ENCODE measurements around the gene PARD6G.

GRCh38 chr18:80241919-80242777, 5.2 kb downstream of the PARD6G start:
- TF ChIP-seq CTCF (IDR thresholded peaks at IDR 0.05; ENCODE audit: control extremely low read depth in 1 of 3, insufficient read depth in 1 of 3, low read depth in 1 of 3, low read length in 3 of 3), result no peak
- TF ChIP-seq MAFK (IDR thresholded peaks at IDR 0.05; ENCODE audit: low read depth, low read length), result no peak
- TF ChIP-seq POLR2AphosphoS5 (IDR thresholded peaks at IDR 0.05; ENCODE audit: low read depth, low read length), result no peak
- no peak for TF ChIP-seq ATF3 (IDR thresholded peaks at IDR 0.05; ENCODE audit: insufficient read depth, low read depth, low read length)
- TF ChIP-seq RAD21 (IDR thresholded peaks at IDR 0.05 in 1 of 2, conservative IDR thresholded peaks at IDR 0.05 in 1 of 2; ENCODE audit: low read depth in 2 of 2, low read length in 2 of 2), result no peak
- TF ChIP-seq POLR2A (IDR thresholded peaks at IDR 0.05; ENCODE audit: control extremely low read depth in 1 of 2, low read depth in 2 of 2, low read length in 2 of 2), result no peak
- TF ChIP-seq BACH1 (IDR thresholded peaks at IDR 0.05; ENCODE audit: low read length), result no peak
- no peak for TF ChIP-seq TAF1 (IDR thresholded peaks at IDR 0.05; ENCODE audit: low read depth, low read length)
- TF ChIP-seq ZNF274 (IDR thresholded peaks at IDR 0.05; ENCODE audit: borderline replicate concordance, extremely low read depth, low read length), result no peak
- no peak for TF ChIP-seq CHD2 (IDR thresholded peaks at IDR 0.05; ENCODE audit: low read length)
- no peak for TF ChIP-seq USF2 (IDR thresholded peaks at IDR 0.05; ENCODE audit: low read length)

Measured in H1 (cell line).